HEK293 (cell line): ENCODE measurements around the gene CDYL.

Experiments
- CTCF ChIA-PET: fragments of 350-600 bp; formaldehyde crosslinking; extraction: SDS; loops from one replicate; lab custom pipeline; 2021; ENCODE audit warnings: antibody characterized with exemption; lab: Yijun Ruan, JAX
- POLR2A ChIA-PET: fragments of 300-600 bp; formaldehyde crosslinking; extraction: SDS; loops from one replicate; lab custom pipeline; 2020; ENCODE audit warnings: antibody characterized with exemption, inconsistent platforms; lab: Yijun Ruan, JAX
- H3K27ac ChIP-seq: fragments of 200-500 bp; sonication (Bioruptor generic); 2 replicates; pipeline ENCODE4 v1.5.1; 2014; ENCODE audit warnings: low read depth, low read length, control low read depth, inconsistent platforms; ENCODE audit errors: extremely low read depth
- H3K36me3 ChIP-seq, 2 experiments: fragments of 200-500 bp in 1 of 2; sonication (Bioruptor generic) in 1 of 2; 1 replicate in 1 of 2; 2 replicates in 1 of 2; pipeline ENCODE4 v1.5.1; 2014 to 2017; ENCODE audit warnings: inconsistent platforms in 2 of 2, low read length in 2 of 2; ENCODE audit not compliant: control insufficient read depth in 2 of 2, insufficient read depth in 1 of 2
- H3K4me1 ChIP-seq: fragments of 200-500 bp; sonication (Bioruptor generic); 2 replicates; pipeline ENCODE4 v1.5.1; 2014; ENCODE audit warnings: mild to moderate bottlenecking, low read length, inconsistent platforms; ENCODE audit not compliant: control insufficient read depth, insufficient read depth
- H3K4me3 ChIP-seq: 2 replicates; pipeline ENCODE4 v1.5.1; 2011; ENCODE audit warnings: low read depth, mild to moderate bottlenecking, control low read depth, low read length, moderate library complexity
- H3K9me3 ChIP-seq: fragments of 200-500 bp; sonication (Bioruptor generic); 2 replicates; pipeline ENCODE4 v1.5.1; 2014; ENCODE audit warnings: low read depth, low read length, inconsistent platforms; ENCODE audit not compliant: control insufficient read depth, insufficient read depth
- AEBP2 ChIP-seq: fragments of 450-650 bp; formaldehyde crosslinking; IDR thresholded peaks from 2 replicates; pipeline ENCODE4 v1.5.1; 2016; ENCODE audit warnings: missing biosample characterization, missing genetic modification characterization, borderline replicate concordance
- BCL11A ChIP-seq: fragments of 450-650 bp; formaldehyde crosslinking; IDR thresholded peaks from 2 replicates; pipeline ENCODE4 v1.5.1; 2016; ENCODE audit warnings: low read depth, missing biosample characterization, missing genetic modification characterization
- GFI1B ChIP-seq: fragments of 450-650 bp; formaldehyde crosslinking; IDR thresholded peaks from 2 replicates; pipeline ENCODE4 v1.5.1; 2016; ENCODE audit warnings: missing biosample characterization, missing genetic modification characterization
- GLIS1 ChIP-seq: fragments of 450-650 bp; formaldehyde crosslinking; IDR thresholded peaks from 2 replicates; pipeline ENCODE4 v1.5.1; 2016; ENCODE audit warnings: missing biosample characterization, missing genetic modification characterization
- OSR2 ChIP-seq: fragments of 450-650 bp; formaldehyde crosslinking; IDR thresholded peaks from 2 replicates; pipeline ENCODE4 v1.5.1; 2016; ENCODE audit warnings: missing biosample characterization, missing genetic modification characterization
- REST ChIP-seq: fragments of 450-650 bp; formaldehyde crosslinking; IDR thresholded peaks from 2 replicates; pipeline ENCODE4 v1.5.1; 2016; ENCODE audit warnings: missing biosample characterization, missing genetic modification characterization
- ZFP41 ChIP-seq: fragments of 450-650 bp; formaldehyde crosslinking; IDR thresholded peaks from 2 replicates; pipeline ENCODE4 v1.5.1; 2016; ENCODE audit warnings: missing biosample characterization, missing genetic modification characterization, borderline replicate concordance
- ZNF223 ChIP-seq: fragments of 450-650 bp; formaldehyde crosslinking; IDR thresholded peaks from 2 replicates; pipeline ENCODE4 v1.5.1; 2016; ENCODE audit warnings: missing biosample characterization, missing genetic modification characterization
- ZNF248 ChIP-seq: fragments of 450-650 bp; formaldehyde crosslinking; IDR thresholded peaks from 2 replicates; pipeline ENCODE4 v1.5.1; 2017; ENCODE audit warnings: missing biosample characterization, missing genetic modification characterization
- ZNF266 ChIP-seq: fragments of 450-650 bp; formaldehyde crosslinking; IDR thresholded peaks from 2 replicates; pipeline ENCODE4 v1.5.1; 2016; ENCODE audit warnings: missing biosample characterization, missing genetic modification characterization, low read depth
- ZNF530 ChIP-seq: fragments of 450-650 bp; formaldehyde crosslinking; IDR thresholded peaks from 2 replicates; pipeline ENCODE4 v1.5.1; 2016; ENCODE audit warnings: low read depth, missing biosample characterization, missing genetic modification characterization
- ZNF596 ChIP-seq: fragments of 450-650 bp; IDR thresholded peaks from 2 replicates; pipeline ENCODE4 v1.5.0; 2018; ENCODE audit warnings: missing biosample characterization, mild to moderate bottlenecking, missing genetic modification characterization, moderate library complexity
- ZNF704 ChIP-seq: fragments of 450-650 bp; formaldehyde crosslinking; IDR thresholded peaks from 2 replicates; pipeline ENCODE4 v1.5.1; 2016; ENCODE audit warnings: missing biosample characterization, missing genetic modification characterization
- ZNF707 ChIP-seq: fragments of 450-650 bp; formaldehyde crosslinking; IDR thresholded peaks from 2 replicates; pipeline ENCODE4 v1.5.1; 2016; ENCODE audit warnings: missing biosample characterization, missing genetic modification characterization
- ZNF776 ChIP-seq: fragments of 450-650 bp; formaldehyde crosslinking; IDR thresholded peaks from 2 replicates; pipeline ENCODE4 v1.5.0; 2017; ENCODE audit warnings: missing biosample characterization, missing genetic modification characterization, borderline replicate concordance
- TF ChIP-seq, protein P1 (sequence below): fragments of 450-650 bp; formaldehyde crosslinking; IDR thresholded peaks from 2 replicates; pipeline ENCODE4 v1.5.0; 2017; ENCODE audit warnings: missing biosample characterization, missing genetic modification characterization, borderline replicate concordance
- TF ChIP-seq, protein P2 (sequence below): fragments of 450-650 bp; IDR thresholded peaks from 2 replicates; pipeline ENCODE4 v1.5.1; 2018; ENCODE audit warnings: missing biosample characterization, mild to moderate bottlenecking, missing genetic modification characterization
- TF ChIP-seq, protein P3 (sequence below): fragments of 450-650 bp; formaldehyde crosslinking; IDR thresholded peaks from 2 replicates; pipeline ENCODE4 v1.5.1; 2016; ENCODE audit warnings: missing biosample characterization, missing genetic modification characterization
- TF ChIP-seq, protein P4 (sequence below): fragments of 450-650 bp; formaldehyde crosslinking; IDR thresholded peaks from 2 replicates; pipeline ENCODE4 v1.5.1; 2016; ENCODE audit warnings: missing biosample characterization, missing genetic modification characterization, low read depth
- TF ChIP-seq, protein P5 (sequence below): fragments of 450-650 bp; formaldehyde crosslinking; IDR thresholded peaks from 2 replicates; pipeline ENCODE4 v1.5.1; 2016; ENCODE audit warnings: missing biosample characterization, missing genetic modification characterization

CDYL gene

GRCh38 chr6:4747588-4747987 lies 28.6 kb upstream of the CDYL start:
- Histone ChIP-seq H3K4me1 (no peaks in the 10 kb centered on the region), H3K9me3 (no peaks in the 10 kb centered on the region), H3K4me3 (no peak overlapping the region), H3K36me3 (no peaks in the 10 kb centered on the region), H3K27ac (no peak overlapping the region)
- ChIA-PET POLR2A (no interaction called here), CTCF (interaction anchor here (0.7 kb wide), 1 partner anchor 1496 kb away, joined by 4 read pairs; no protein-coding TSS in a partner anchor)
- no peak for TF ChIP-seq ZNF266 (tag by site-specific recombination)
- TF ChIP-seq, protein P1, sequence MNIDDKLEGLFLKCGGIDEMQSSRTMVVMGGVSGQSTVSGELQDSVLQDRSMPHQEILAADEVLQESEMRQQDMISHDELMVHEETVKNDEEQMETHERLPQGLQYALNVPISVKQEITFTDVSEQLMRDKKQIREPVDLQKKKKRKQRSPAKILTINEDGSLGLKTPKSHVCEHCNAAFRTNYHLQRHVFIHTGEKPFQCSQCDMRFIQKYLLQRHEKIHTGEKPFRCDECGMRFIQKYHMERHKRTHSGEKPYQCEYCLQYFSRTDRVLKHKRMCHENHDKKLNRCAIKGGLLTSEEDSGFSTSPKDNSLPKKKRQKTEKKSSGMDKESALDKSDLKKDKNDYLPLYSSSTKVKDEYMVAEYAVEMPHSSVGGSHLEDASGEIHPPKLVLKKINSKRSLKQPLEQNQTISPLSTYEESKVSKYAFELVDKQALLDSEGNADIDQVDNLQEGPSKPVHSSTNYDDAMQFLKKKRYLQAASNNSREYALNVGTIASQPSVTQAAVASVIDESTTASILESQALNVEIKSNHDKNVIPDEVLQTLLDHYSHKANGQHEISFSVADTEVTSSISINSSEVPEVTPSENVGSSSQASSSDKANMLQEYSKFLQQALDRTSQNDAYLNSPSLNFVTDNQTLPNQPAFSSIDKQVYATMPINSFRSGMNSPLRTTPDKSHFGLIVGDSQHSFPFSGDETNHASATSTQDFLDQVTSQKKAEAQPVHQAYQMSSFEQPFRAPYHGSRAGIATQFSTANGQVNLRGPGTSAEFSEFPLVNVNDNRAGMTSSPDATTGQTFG (tag by site-specific recombination): no peak
- no peak for TF ChIP-seq ZNF776 (tag by site-specific recombination)
- no peak for TF ChIP-seq ZNF707 (tag by site-specific recombination)
- no peak for TF ChIP-seq AEBP2 (tag by site-specific recombination)
- TF ChIP-seq, protein P2, sequence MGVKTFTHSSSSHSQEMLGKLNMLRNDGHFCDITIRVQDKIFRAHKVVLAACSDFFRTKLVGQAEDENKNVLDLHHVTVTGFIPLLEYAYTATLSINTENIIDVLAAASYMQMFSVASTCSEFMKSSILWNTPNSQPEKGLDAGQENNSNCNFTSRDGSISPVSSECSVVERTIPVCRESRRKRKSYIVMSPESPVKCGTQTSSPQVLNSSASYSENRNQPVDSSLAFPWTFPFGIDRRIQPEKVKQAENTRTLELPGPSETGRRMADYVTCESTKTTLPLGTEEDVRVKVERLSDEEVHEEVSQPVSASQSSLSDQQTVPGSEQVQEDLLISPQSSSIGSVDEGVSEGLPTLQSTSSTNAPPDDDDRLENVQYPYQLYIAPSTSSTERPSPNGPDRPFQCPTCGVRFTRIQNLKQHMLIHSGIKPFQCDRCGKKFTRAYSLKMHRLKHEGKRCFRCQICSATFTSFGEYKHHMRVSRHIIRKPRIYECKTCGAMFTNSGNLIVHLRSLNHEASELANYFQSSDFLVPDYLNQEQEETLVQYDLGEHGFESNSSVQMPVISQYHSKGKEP (tag by site-specific recombination): no peak
- TF ChIP-seq, protein P3, sequence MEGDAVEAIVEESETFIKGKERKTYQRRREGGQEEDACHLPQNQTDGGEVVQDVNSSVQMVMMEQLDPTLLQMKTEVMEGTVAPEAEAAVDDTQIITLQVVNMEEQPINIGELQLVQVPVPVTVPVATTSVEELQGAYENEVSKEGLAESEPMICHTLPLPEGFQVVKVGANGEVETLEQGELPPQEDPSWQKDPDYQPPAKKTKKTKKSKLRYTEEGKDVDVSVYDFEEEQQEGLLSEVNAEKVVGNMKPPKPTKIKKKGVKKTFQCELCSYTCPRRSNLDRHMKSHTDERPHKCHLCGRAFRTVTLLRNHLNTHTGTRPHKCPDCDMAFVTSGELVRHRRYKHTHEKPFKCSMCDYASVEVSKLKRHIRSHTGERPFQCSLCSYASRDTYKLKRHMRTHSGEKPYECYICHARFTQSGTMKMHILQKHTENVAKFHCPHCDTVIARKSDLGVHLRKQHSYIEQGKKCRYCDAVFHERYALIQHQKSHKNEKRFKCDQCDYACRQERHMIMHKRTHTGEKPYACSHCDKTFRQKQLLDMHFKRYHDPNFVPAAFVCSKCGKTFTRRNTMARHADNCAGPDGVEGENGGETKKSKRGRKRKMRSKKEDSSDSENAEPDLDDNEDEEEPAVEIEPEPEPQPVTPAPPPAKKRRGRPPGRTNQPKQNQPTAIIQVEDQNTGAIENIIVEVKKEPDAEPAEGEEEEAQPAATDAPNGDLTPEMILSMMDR (tag by site-specific recombination): no peak
- no peak for TF ChIP-seq ZNF223 (tag by site-specific recombination)
- TF ChIP-seq REST (tag by site-specific recombination): no peak
- TF ChIP-seq BCL11A (tag by site-specific recombination): no peak
- no peak for TF ChIP-seq OSR2
- no peak for TF ChIP-seq ZFP41 (tag by site-specific recombination)
- TF ChIP-seq ZNF704 (tag by site-specific recombination): no peak
- no peak for TF ChIP-seq GFI1B (tag by site-specific recombination)
- TF ChIP-seq, protein P4, sequence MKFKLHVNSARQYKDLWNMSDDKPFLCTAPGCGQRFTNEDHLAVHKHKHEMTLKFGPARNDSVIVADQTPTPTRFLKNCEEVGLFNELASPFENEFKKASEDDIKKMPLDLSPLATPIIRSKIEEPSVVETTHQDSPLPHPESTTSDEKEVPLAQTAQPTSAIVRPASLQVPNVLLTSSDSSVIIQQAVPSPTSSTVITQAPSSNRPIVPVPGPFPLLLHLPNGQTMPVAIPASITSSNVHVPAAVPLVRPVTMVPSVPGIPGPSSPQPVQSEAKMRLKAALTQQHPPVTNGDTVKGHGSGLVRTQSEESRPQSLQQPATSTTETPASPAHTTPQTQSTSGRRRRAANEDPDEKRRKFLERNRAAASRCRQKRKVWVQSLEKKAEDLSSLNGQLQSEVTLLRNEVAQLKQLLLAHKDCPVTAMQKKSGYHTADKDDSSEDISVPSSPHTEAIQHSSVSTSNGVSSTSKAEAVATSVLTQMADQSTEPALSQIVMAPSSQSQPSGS (tag by site-specific recombination): no peak
- no peak for TF ChIP-seq GLIS1 (tag by site-specific recombination)
- TF ChIP-seq ZNF530 (tag by site-specific recombination): no peak
- TF ChIP-seq ZNF596 (tag by site-specific recombination): no peak
- TF ChIP-seq, protein P5, sequence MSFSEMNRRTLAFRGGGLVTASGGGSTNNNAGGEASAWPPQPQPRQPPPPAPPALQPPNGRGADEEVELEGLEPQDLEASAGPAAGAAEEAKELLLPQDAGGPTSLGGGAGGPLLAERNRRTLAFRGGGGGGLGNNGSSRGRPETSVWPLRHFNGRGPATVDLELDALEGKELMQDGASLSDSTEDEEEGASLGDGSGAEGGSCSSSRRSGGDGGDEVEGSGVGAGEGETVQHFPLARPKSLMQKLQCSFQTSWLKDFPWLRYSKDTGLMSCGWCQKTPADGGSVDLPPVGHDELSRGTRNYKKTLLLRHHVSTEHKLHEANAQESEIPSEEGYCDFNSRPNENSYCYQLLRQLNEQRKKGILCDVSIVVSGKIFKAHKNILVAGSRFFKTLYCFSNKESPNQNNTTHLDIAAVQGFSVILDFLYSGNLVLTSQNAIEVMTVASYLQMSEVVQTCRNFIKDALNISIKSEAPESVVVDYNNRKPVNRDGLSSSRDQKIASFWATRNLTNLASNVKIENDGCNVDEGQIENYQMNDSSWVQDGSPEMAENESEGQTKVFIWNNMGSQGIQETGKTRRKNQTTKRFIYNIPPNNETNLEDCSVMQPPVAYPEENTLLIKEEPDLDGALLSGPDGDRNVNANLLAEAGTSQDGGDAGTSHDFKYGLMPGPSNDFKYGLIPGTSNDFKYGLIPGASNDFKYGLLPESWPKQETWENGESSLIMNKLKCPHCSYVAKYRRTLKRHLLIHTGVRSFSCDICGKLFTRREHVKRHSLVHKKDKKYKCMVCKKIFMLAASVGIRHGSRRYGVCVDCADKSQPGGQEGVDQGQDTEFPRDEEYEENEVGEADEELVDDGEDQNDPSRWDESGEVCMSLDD: no peak
- TF ChIP-seq ZNF248 (tag by site-specific recombination): no peak
- TF ChIP-seq, all 188 proteins: peak for 0
